Fibroblast of skin of left quadriceps (primary cell): ENCODE data around the gene ITGB2.

ENCODE experiments used
- DNase-seq, 2 experiments: peaks; one replicate each; pipeline ENCODE4 v3.0.0-alpha.2; 2013; ENCODE audit warnings: low read depth in 2 of 2

Gene ITGB2

GRCh38 chr21:44846485-44847260 lies 74.0 kb downstream of the ITGB2 start:
- peak in 1 of 2 experiments; percentile 14 for DNase-seq

- no peak for DNase-seq
These were observed 74.5 kb downstream of the ITGB2 start for GRCh38 chr21:44846224-44846484.

GRCh38 chr21:44845418-44846223 lies 75.1 kb downstream of the ITGB2 start:
- DNase-seq: peak in 1 of 2 experiments; percentile 20

- no peak for DNase-seq
These were observed 76.4 kb downstream of the ITGB2 start for GRCh38 chr21:44844256-44844655.

GRCh38 chr21:44842721-44843445 lies 77.8 kb downstream of the ITGB2 start:
- DNase-seq: no peak

GRCh38 chr21:44842087-44842486 lies 78.6 kb downstream of the ITGB2 start:
- DNase-seq: no peak

GRCh38 chr21:44840771-44841170 lies 79.9 kb downstream of the ITGB2 start:
- no peak for DNase-seq

GRCh38 chr21:44838951-44839350 lies 81.7 kb downstream of the ITGB2 start:
- DNase-seq: no peak

GRCh38 chr21:44838039-44838895 lies 82.4 kb downstream of the ITGB2 start:
- DNase-seq: no peak

- DNase-seq: no peak
These were observed 83.2 kb downstream of the ITGB2 start for GRCh38 chr21:44837537-44837936.

GRCh38 chr21:44836666-44837471 lies 83.8 kb downstream of the ITGB2 start:
- no peak for DNase-seq

- DNase-seq: no peak
These were observed 84.4 kb downstream of the ITGB2 start for GRCh38 chr21:44836349-44836665.
